LoVo (cell line): ENCODE results near the gene MTG1.
"Not testable (repeated sequence)": the region's sequence is repeated elsewhere in the genome, so short reads cannot be mapped to it uniquely, and the experiment has no call there.

Experiments used
- DNase-seq: peaks from one replicate; pipeline ENCODE4 v3.0.0-alpha.2; 2016; ENCODE audit warnings: low spot score

The MTG1 gene

GRCh38 chr10:133378251-133379096 lies 15.5 kb upstream of the MTG1 start:
- DNase-seq = peak; percentile 66

GRCh38 chr10:133379152-133379800 lies 14.7 kb upstream of the MTG1 start, which contains the start of gene PAOX:
PAOX (plus strand) TSS chr10:133379262; CDS start chr10:133379317, 55 bp downstream.
- peak; percentile 32 for DNase-seq

GRCh38 chr10:133379801-133380666 lies 13.9 kb upstream of the MTG1 start:
- DNase-seq = no peak

GRCh38 chr10:133381036-133381435 lies 12.9 kb upstream of the MTG1 start:
- DNase-seq = no peak

GRCh38 chr10:133383551-133383950 lies 10.4 kb upstream of the MTG1 start:
- DNase-seq = no peak

- no peak for DNase-seq
Observed at GRCh38 chr10:133384071-133384470, 9.9 kb upstream of the MTG1 start.

GRCh38 chr10:133385214-133385613 lies 8.7 kb upstream of the MTG1 start:
- no peak for DNase-seq

GRCh38 chr10:133386951-133387350 lies 7.0 kb upstream of the MTG1 start:
- not testable (repeated sequence) for DNase-seq

GRCh38 chr10:133388236-133388972 lies 5.6 kb upstream of the MTG1 start:
- no peak for DNase-seq

GRCh38 chr10:133388973-133389818 lies 4.8 kb upstream of the MTG1 start:
- no peak for DNase-seq

- no peak for DNase-seq
Observed at GRCh38 chr10:133390597-133391248, 3.2 kb upstream of the MTG1 start.

- DNase-seq = no peak
Observed at GRCh38 chr10:133391249-133391635, 2.7 kb upstream of the MTG1 start.

- DNase-seq = no peak
Observed at GRCh38 chr10:133391761-133392518, 2.0 kb upstream of the MTG1 start.

- no peak for DNase-seq
Observed at GRCh38 chr10:133393401-133394063, 425 bp upstream of the MTG1 start.

- DNase-seq = no peak
Observed at GRCh38 chr10:133394801-133395221, 854 bp downstream of the MTG1 start.

- DNase-seq = no peak
Observed at GRCh38 chr10:133396035-133396624, 2.2 kb downstream of the MTG1 start.

- no peak for DNase-seq
Observed at GRCh38 chr10:133397938-133398337, 4.0 kb downstream of the MTG1 start.

GRCh38 chr10:133399123-133399601 lies 5.2 kb downstream of the MTG1 start:
- no peak for DNase-seq
